OCI-LY7 (cell line): ENCODE data around the gene FGB.
A peak's percentile ranks its signal among the peaks of the same experiment; 100 is the strongest.

Source experiments
- EZH2phosphoT487 ChIP-seq: fragments of 200-600 bp; sonication (generic); IDR thresholded peaks from 2 replicates; pipeline ENCODE4 v1.6.1; 2018; ENCODE audit warnings: low read depth, borderline replicate concordance, mild to moderate bottlenecking, mixed run types, antibody characterized with exemption, low read length, moderate library complexity, mixed read lengths
- TF ChIP-seq, protein P1 (sequence below): fragments of 200-600 bp; sonication (generic); conservative IDR thresholded peaks from 2 replicates; pipeline ENCODE4 v1.5.1; 2014; ENCODE audit warnings: mild to moderate bottlenecking, antibody characterized with exemption, low read length, moderate library complexity, mixed read lengths

DNA sequence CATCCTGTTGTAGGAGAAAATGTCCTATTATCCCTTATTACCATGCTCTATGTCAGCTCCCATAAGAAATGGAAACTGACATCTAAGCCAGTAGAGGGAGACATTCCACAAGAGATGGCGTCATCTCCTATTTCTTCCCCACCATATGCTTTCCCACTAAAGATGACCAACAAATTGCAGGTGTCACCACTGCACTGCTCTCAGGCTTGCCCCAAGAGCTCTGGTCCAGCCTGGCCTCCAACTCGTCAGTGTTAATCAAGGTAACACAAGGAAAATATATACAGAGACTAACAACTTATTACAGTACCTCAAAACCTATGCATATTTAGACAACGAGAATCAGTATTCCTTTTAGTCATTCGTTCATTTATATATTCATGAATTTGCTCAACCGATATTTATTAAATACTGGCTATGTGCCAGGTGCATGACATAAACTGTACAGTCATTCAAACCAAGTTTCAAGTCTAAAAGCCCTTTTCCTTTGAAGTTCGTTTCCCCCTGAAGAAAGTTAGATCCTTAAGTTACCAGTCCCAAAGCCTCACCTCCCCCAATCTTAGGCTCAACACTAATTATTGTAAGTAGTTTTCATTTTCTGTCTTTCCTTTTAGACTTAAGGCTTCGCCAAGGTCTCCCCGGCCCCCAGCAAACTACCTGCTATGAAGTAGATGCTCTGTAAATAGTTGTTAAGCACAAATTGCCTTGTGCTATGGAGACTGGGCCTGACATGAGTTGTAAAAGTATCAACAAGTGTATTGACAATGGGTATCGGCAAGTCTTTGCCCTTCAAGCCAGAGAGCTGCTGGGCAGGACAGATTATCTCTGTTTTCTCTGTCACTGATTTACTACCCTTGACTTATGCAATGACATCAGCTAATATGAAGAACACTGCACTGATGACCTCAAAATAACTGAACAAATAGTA, 3.1 kb upstream of the FGB start:
- TF ChIP-seq, protein P1, sequence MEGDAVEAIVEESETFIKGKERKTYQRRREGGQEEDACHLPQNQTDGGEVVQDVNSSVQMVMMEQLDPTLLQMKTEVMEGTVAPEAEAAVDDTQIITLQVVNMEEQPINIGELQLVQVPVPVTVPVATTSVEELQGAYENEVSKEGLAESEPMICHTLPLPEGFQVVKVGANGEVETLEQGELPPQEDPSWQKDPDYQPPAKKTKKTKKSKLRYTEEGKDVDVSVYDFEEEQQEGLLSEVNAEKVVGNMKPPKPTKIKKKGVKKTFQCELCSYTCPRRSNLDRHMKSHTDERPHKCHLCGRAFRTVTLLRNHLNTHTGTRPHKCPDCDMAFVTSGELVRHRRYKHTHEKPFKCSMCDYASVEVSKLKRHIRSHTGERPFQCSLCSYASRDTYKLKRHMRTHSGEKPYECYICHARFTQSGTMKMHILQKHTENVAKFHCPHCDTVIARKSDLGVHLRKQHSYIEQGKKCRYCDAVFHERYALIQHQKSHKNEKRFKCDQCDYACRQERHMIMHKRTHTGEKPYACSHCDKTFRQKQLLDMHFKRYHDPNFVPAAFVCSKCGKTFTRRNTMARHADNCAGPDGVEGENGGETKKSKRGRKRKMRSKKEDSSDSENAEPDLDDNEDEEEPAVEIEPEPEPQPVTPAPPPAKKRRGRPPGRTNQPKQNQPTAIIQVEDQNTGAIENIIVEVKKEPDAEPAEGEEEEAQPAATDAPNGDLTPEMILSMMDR = peak; percentile 78
- TF ChIP-seq EZH2phosphoT487 = no peak
